H9 (cell line): ENCODE results near the gene GABBR2. TPM values are rescaled to one million over a fixed set of nuclear protein-coding genes. Genes with fewer than 3 reads are reported as not detected.

ENCODE experiments used
- DNase-seq: peaks from one replicate; pipeline ENCODE4 v3.0.0-alpha.2; 2017
- H2AFZ ChIP-seq: one replicate; pipeline ENCODE4 v1.6.1; 2013; ENCODE audit warnings: mild to moderate bottlenecking, low read length, control low read depth, moderate library complexity
- H2AK5ac ChIP-seq: 2 replicates; pipeline ENCODE4 v1.6.1; 2013; ENCODE audit warnings: low read length, control low read depth, mixed read lengths; ENCODE audit not compliant: insufficient read length
- H2BK120ac ChIP-seq: one replicate; pipeline ENCODE4 v1.6.1; 2013; ENCODE audit warnings: low read depth, mild to moderate bottlenecking, low read length, control low read depth, inconsistent platforms; ENCODE audit not compliant: poor library complexity, severe bottlenecking
- H2BK12ac ChIP-seq: 2 replicates; pipeline ENCODE4 v1.6.1; 2013; ENCODE audit warnings: low read length, control low read depth, mixed read lengths, low read depth; ENCODE audit not compliant: insufficient read length
- H2BK15ac ChIP-seq: 2 replicates; pipeline ENCODE4 v1.6.1; 2013; ENCODE audit warnings: low read depth, low read length, control low read depth
- H2BK20ac ChIP-seq: one replicate; pipeline ENCODE4 v1.6.1; 2013; ENCODE audit warnings: low read depth, mild to moderate bottlenecking, low read length, control low read depth, inconsistent platforms; ENCODE audit not compliant: poor library complexity, severe bottlenecking
- H2BK5ac ChIP-seq: 2 replicates; pipeline ENCODE4 v1.6.1; 2013; ENCODE audit warnings: low read length, control low read depth, mixed read lengths; ENCODE audit not compliant: insufficient read length
- H3K14ac ChIP-seq: 2 replicates; pipeline ENCODE4 v1.6.1; 2013; ENCODE audit warnings: low read length, control low read depth; ENCODE audit not compliant: insufficient read depth
- H3K18ac ChIP-seq: 2 replicates; pipeline ENCODE4 v1.6.1; 2013; ENCODE audit warnings: low read depth, mild to moderate bottlenecking, mixed read lengths, low read length, control low read depth; ENCODE audit not compliant: insufficient read length
- H3K23ac ChIP-seq: 2 replicates; pipeline ENCODE4 v1.6.1; 2013; ENCODE audit warnings: low read length, control low read depth, mixed read lengths, low read depth; ENCODE audit not compliant: insufficient read length
- H3K23me2 ChIP-seq: 2 replicates; pipeline ENCODE4 v1.6.1; 2013; ENCODE audit warnings: low read depth, mild to moderate bottlenecking, mixed read lengths, low read length, control low read depth; ENCODE audit not compliant: insufficient read length, poor library complexity, severe bottlenecking
- H3K27ac ChIP-seq: 2 replicates; pipeline ENCODE4 v1.5.1; 2013; ENCODE audit warnings: low read length, control low read depth, mixed read lengths, low read depth; ENCODE audit not compliant: insufficient read length
- H3K27me3 ChIP-seq: 2 replicates; pipeline ENCODE4 v1.6.1; 2013; ENCODE audit warnings: low read length, control low read depth, inconsistent platforms; ENCODE audit not compliant: insufficient read depth
- H3K4ac ChIP-seq: 2 replicates; pipeline ENCODE4 v1.6.1; 2013; ENCODE audit warnings: low read depth, mild to moderate bottlenecking, control low read depth, inconsistent platforms, low read length, moderate library complexity
- H3K4me1 ChIP-seq: 2 replicates; pipeline ENCODE4 v1.6.1; 2013; ENCODE audit warnings: low read length, control low read depth, inconsistent platforms; ENCODE audit not compliant: insufficient read depth
- H3K4me2 ChIP-seq: 2 replicates; pipeline ENCODE4 v1.6.1; 2013; ENCODE audit warnings: low read length, control low read depth, mixed read lengths; ENCODE audit not compliant: insufficient read length, insufficient read depth
- H3K56ac ChIP-seq: 2 replicates; pipeline ENCODE4 v1.6.1; 2013; ENCODE audit warnings: low read depth, mild to moderate bottlenecking, mixed read lengths, low read length, control low read depth; ENCODE audit not compliant: insufficient read length
- H3K79me1 ChIP-seq: 2 replicates; pipeline ENCODE4 v1.6.1; 2013; ENCODE audit warnings: low read depth, mild to moderate bottlenecking, moderate library complexity, low read length, control low read depth, inconsistent platforms; ENCODE audit not compliant: insufficient read depth, poor library complexity, severe bottlenecking
- H3K79me2 ChIP-seq: 2 replicates; pipeline ENCODE4 v1.6.1; 2013; ENCODE audit warnings: low read length, control low read depth, inconsistent platforms; ENCODE audit not compliant: insufficient read depth
- H3K9ac ChIP-seq: 2 replicates; pipeline ENCODE4 v1.6.1; 2013; ENCODE audit warnings: low read length, control low read depth, mixed read lengths; ENCODE audit not compliant: insufficient read length; ENCODE audit errors: extremely low read depth
- H3K9me3 ChIP-seq: one replicate; pipeline ENCODE4 v1.6.1; 2013; ENCODE audit warnings: low read depth, low read length, inconsistent platforms; ENCODE audit not compliant: control insufficient read depth
- H3T11ph ChIP-seq: one replicate; pipeline ENCODE4 v1.6.1; 2013; ENCODE audit warnings: mild to moderate bottlenecking, low read length, control low read depth, inconsistent platforms
- H4K20me1 ChIP-seq: one replicate; pipeline ENCODE4 v1.6.1; 2013; ENCODE audit not compliant: control insufficient read depth, insufficient read length, insufficient read depth
- H4K5ac ChIP-seq: 2 replicates; pipeline ENCODE4 v1.6.1; 2013; ENCODE audit warnings: low read depth, mild to moderate bottlenecking, mixed read lengths, low read length, control low read depth; ENCODE audit not compliant: insufficient read length
- H4K8ac ChIP-seq: replicated peaks from 2 replicates; pipeline ENCODE4 v1.6.1; 2013; ENCODE audit warnings: low read length, control low read depth, mixed read lengths, low read depth; ENCODE audit not compliant: insufficient read length
- H4K91ac ChIP-seq: 2 replicates; pipeline ENCODE4 v1.6.1; 2013; ENCODE audit warnings: low read depth, mild to moderate bottlenecking, moderate library complexity, mixed read lengths, low read length, control low read depth; ENCODE audit not compliant: insufficient read length
- H3K27ac Mint-ChIP-seq, 3 experiments: 2 replicates in 2 of 3; 3 replicates in 1 of 3; pipeline ENCODE4 v1.8.0; 2020 to 2021; ENCODE audit warnings: mixed read lengths in 3 of 3, mild to moderate bottlenecking in 1 of 3, moderate library complexity in 1 of 3
- H3K27me3 Mint-ChIP-seq: 2 replicates; pipeline ENCODE4 v1.8.0; 2021; ENCODE audit warnings: low read depth, mild to moderate bottlenecking, moderate library complexity, mixed read lengths
- H3K36me3 Mint-ChIP-seq, 3 experiments: 2 replicates in 2 of 3; 3 replicates in 1 of 3; pipeline ENCODE4 v1.8.0; 2020 to 2021; ENCODE audit warnings: low read depth in 3 of 3, mixed read lengths in 3 of 3; ENCODE audit not compliant: insufficient read depth in 1 of 3
- H3K4me1 Mint-ChIP-seq, 2 experiments: 2 replicates each; pipeline ENCODE4 v1.8.0; 2020; ENCODE audit warnings: mixed read lengths in 2 of 2
- H3K4me3 Mint-ChIP-seq, 2 experiments: 2 replicates in 1 of 2; 3 replicates in 1 of 2; pipeline ENCODE4 v1.8.0; 2020 to 2021; ENCODE audit warnings: mild to moderate bottlenecking in 2 of 2, mixed read lengths in 2 of 2, moderate library complexity in 1 of 2
- H3K9me3 Mint-ChIP-seq, 2 experiments: 2 replicates in 1 of 2; 3 replicates in 1 of 2; pipeline ENCODE4 v1.8.0; 2020; ENCODE audit warnings: mild to moderate bottlenecking in 2 of 2, mixed read lengths in 2 of 2, moderate library complexity in 1 of 2
- CTCF ChIP-seq: fragments of 200-600 bp; sonication (generic); conservative IDR thresholded peaks from 3 replicates; pipeline ENCODE4 v1.8.0; 2021; ENCODE audit warnings: antibody characterized with exemption, mild to moderate bottlenecking
- WGBS: extraction: QIAGEN DNeasy Blood & Tissue Kit; methylation state at CpG from one replicate; pipeline ENCODE4 v1.1.7; 2013; ENCODE audit warnings: missing lambda C conversion rate, low lambda C conversion rate, mixed read lengths; ENCODE audit not compliant: insufficient read length; ENCODE audit errors: extremely low coverage; 5-methylcytosine and 5-hydroxymethylcytosine counted together
- total RNA-seq: library from RNA; stranded (reverse); gene quantifications from 2 replicates; pipeline ENCODE4 v1.2.1, GENCODE V29; 2021

GABBR2 gene
- total RNA-seq, 1 experiment from 2014 or later: 0.66 TPM

GRCh38 chr9:98602839-98603500 is 105.8 kb downstream of the GABBR2 start:
- Mint-ChIP-seq H3K4me1 (peaks cover 14 to 16% of the 10 kb centered on the region in 2 experiments), H3K4me3 (no peak overlapping the region), H3K27me3 (no peaks in the 10 kb centered on the region; the same call in none of the 2 replicates), H3K27ac (no peak overlapping the region), H3K9me3 (no peaks in the 10 kb centered on the region), H3K36me3 (no peaks in the 10 kb centered on the region)
- Histone ChIP-seq H3K56ac (no peak overlapping the region), H4K91ac (no peak overlapping the region), H4K8ac (no peak overlapping the region), H3K9ac (no peak overlapping the region), H3K79me2 (no peaks in the 10 kb centered on the region), H2BK20ac (no peak overlapping the region), H3T11ph (no peak overlapping the region), H3K27me3 (no peaks in the 10 kb centered on the region), H3K4me2 (no peak overlapping the region), H3K23ac (no peak overlapping the region), H2BK12ac (no peak overlapping the region), H3K27ac (no peak overlapping the region), H3K14ac (0 out of 2 replicates have a peak overlapping the region, but pooled peaks have one; percentile 13), H2AFZ (no peak overlapping the region), H4K5ac (no peak overlapping the region), H3K4me1 (no peaks in the 10 kb centered on the region), H3K79me1 (no peaks in the 10 kb centered on the region), H3K9me3 (no peaks in the 10 kb centered on the region), H2BK15ac (no peak overlapping the region), H3K18ac (no peak overlapping the region), H3K23me2 (no peaks in the 10 kb centered on the region), H3K4ac (no peak overlapping the region), H2BK120ac (no peak overlapping the region), H4K20me1 (no peaks in the 10 kb centered on the region), H2AK5ac (no peak overlapping the region), H2BK5ac (no peak overlapping the region)
- no peak for TF ChIP-seq CTCF
- no peak for DNase-seq
- no CpG with 5 or more reads among the region's 5 CpGs for WGBS
